Panc1 (cell line): ENCODE data around the gene SLC9A4.

Experiments
- CTCF ChIP-seq: fragments of 450-650 bp; IDR thresholded peaks from 2 replicates; pipeline ENCODE4 v1.5.1; 2017; ENCODE audit warnings: mild to moderate bottlenecking
- POLR2AphosphoS5 ChIP-seq: IDR thresholded peaks from 2 replicates; pipeline ENCODE4 v1.6.1; 2012; ENCODE audit warnings: mild to moderate bottlenecking, low read depth, low read length, moderate library complexity
- REST ChIP-seq, 2 experiments: IDR thresholded peaks; 2 replicates each; pipeline ENCODE4 v1.6.1; 2011 to 2012; ENCODE audit warnings: low read depth in 2 of 2, control low read depth in 1 of 2, low read length in 1 of 2, mild to moderate bottlenecking in 1 of 2, moderate library complexity in 1 of 2; ENCODE audit not compliant: insufficient read depth in 1 of 2
- SIN3A ChIP-seq: IDR thresholded peaks from 2 replicates; pipeline ENCODE4 v1.6.1; 2012; ENCODE audit warnings: low read depth, mild to moderate bottlenecking, low read length, moderate library complexity, borderline replicate concordance; ENCODE audit not compliant: insufficient read depth

GRCh38 chr2:102551329-102552096 is 78.5 kb downstream of the SLC9A4 start:
- TF ChIP-seq CTCF: no peak
- TF ChIP-seq REST (IDR thresholded peaks at IDR 0.05; ENCODE audit: insufficient read depth in 1 of 2, low read depth in 2 of 2, low read length in 1 of 2): no peak
- no peak for TF ChIP-seq POLR2AphosphoS5
- no peak for TF ChIP-seq SIN3A
